ENCODE results near the gene EFCAB6. TPM values are rescaled to one million over a fixed set of nuclear protein-coding genes. Genes with fewer than 3 reads are reported as not detected.

EFCAB6 gene
- total RNA-seq, 1 donor: 0.52 TPM

- H3K9me3 ChIP-seq (ENCODE audit: low read depth, low read length): peaks cover 5% of the 10 kb centered on the region
- no peaks in the 10 kb centered on the region for H3K27me3 ChIP-seq (ENCODE audit: insufficient read depth, low read length)
- H3K4me3 ChIP-seq (ENCODE audit: low read length): no peak overlapping the region
- H3K4me1 ChIP-seq (ENCODE audit: insufficient read depth, low read length): no peaks in the 10 kb centered on the region
Observed at GRCh38 chr22:43555561-43556515, 256.3 kb downstream of the EFCAB6 start.

- H3K9me3 ChIP-seq (ENCODE audit: low read depth, low read length): peaks cover 5% of the 10 kb centered on the region
- H3K4me3 ChIP-seq (ENCODE audit: low read length): no peak overlapping the region
Observed at GRCh38 chr22:43554694-43555365, 257.3 kb downstream of the EFCAB6 start.

GRCh38 chr22:43554259-43554636, 257.9 kb downstream of the EFCAB6 start:
- H3K4me3 ChIP-seq (ENCODE audit: low read length): no peak overlapping the region
- H3K27me3 ChIP-seq (ENCODE audit: insufficient read depth, low read length): no peaks in the 10 kb centered on the region
- peaks cover 5% of the 10 kb centered on the region for H3K9me3 ChIP-seq (ENCODE audit: low read depth, low read length)
- H3K4me1 ChIP-seq (ENCODE audit: insufficient read depth, low read length): no peaks in the 10 kb centered on the region

More at GRCh38 chr22:43554694-43555365, 257.3 kb downstream of the EFCAB6 start:
- Histone ChIP-seq H3K27me3 (ENCODE audit: insufficient read depth, low read length) (no peaks in the 10 kb centered on the region), H3K4me1 (ENCODE audit: insufficient read depth, low read length) (no peaks in the 10 kb centered on the region)

- peaks cover 5% of the 10 kb centered on the region for H3K9me3 ChIP-seq (ENCODE audit: low read depth, low read length)
- no peak overlapping the region for H3K4me3 ChIP-seq (ENCODE audit: low read length)
- H3K4me1 ChIP-seq (ENCODE audit: insufficient read depth, low read length): no peaks in the 10 kb centered on the region
- no peaks in the 10 kb centered on the region for H3K27me3 ChIP-seq (ENCODE audit: insufficient read depth, low read length)
Observed at GRCh38 chr22:43553451-43554258, 258.4 kb downstream of the EFCAB6 start.

GRCh38 chr22:43550672-43551071, 261.4 kb downstream of the EFCAB6 start:
- no peaks in the 10 kb centered on the region for H3K4me1 ChIP-seq (ENCODE audit: insufficient read depth, low read length)
- no peak overlapping the region for H3K4me3 ChIP-seq (ENCODE audit: low read length)
- H3K27me3 ChIP-seq (ENCODE audit: insufficient read depth, low read length): no peaks in the 10 kb centered on the region
- H3K9me3 ChIP-seq (ENCODE audit: low read depth, low read length): no peaks in the 10 kb centered on the region

- Histone ChIP-seq H3K9me3 (ENCODE audit: low read depth, low read length) (no peaks in the 10 kb centered on the region), H3K4me1 (ENCODE audit: insufficient read depth, low read length) (no peaks in the 10 kb centered on the region), H3K27me3 (ENCODE audit: insufficient read depth, low read length) (no peaks in the 10 kb centered on the region), H3K4me3 (ENCODE audit: low read length) (no peak overlapping the region)
Observed at GRCh38 chr22:43550024-43550620, 262.0 kb downstream of the EFCAB6 start.

GRCh38 chr22:43546186-43546585, 265.9 kb downstream of the EFCAB6 start:
- H3K27me3 ChIP-seq (ENCODE audit: insufficient read depth, low read length): no peaks in the 10 kb centered on the region
- H3K4me3 ChIP-seq (ENCODE audit: low read length): no peak overlapping the region
- H3K4me1 ChIP-seq (ENCODE audit: insufficient read depth, low read length): no peaks in the 10 kb centered on the region
- H3K9me3 ChIP-seq (ENCODE audit: low read depth, low read length): no peaks in the 10 kb centered on the region

GRCh38 chr22:43544289-43544673, 267.8 kb downstream of the EFCAB6 start:
- Histone ChIP-seq H3K9me3 (ENCODE audit: low read depth, low read length) (no peaks in the 10 kb centered on the region), H3K4me3 (ENCODE audit: low read length) (no peak overlapping the region), H3K27me3 (ENCODE audit: insufficient read depth, low read length) (no peaks in the 10 kb centered on the region), H3K4me1 (ENCODE audit: insufficient read depth, low read length) (no peaks in the 10 kb centered on the region)

GRCh38 chr22:43543522-43544288, 268.4 kb downstream of the EFCAB6 start:
- Histone ChIP-seq H3K4me1 (ENCODE audit: insufficient read depth, low read length) (no peaks in the 10 kb centered on the region), H3K9me3 (ENCODE audit: low read depth, low read length) (no peaks in the 10 kb centered on the region), H3K4me3 (ENCODE audit: low read length) (no peak overlapping the region), H3K27me3 (ENCODE audit: insufficient read depth, low read length) (no peaks in the 10 kb centered on the region)

GRCh38 chr22:43542681-43543521, 269.2 kb downstream of the EFCAB6 start:
- H3K4me3 ChIP-seq (ENCODE audit: low read length): no peak overlapping the region
- H3K4me1 ChIP-seq (ENCODE audit: insufficient read depth, low read length): no peaks in the 10 kb centered on the region
- no peaks in the 10 kb centered on the region for H3K9me3 ChIP-seq (ENCODE audit: low read depth, low read length)
- no peaks in the 10 kb centered on the region for H3K27me3 ChIP-seq (ENCODE audit: insufficient read depth, low read length)

GRCh38 chr22:43541462-43542407, 270.4 kb downstream of the EFCAB6 start:
- Histone ChIP-seq H3K27me3 (ENCODE audit: insufficient read depth, low read length) (no peaks in the 10 kb centered on the region), H3K4me1 (ENCODE audit: insufficient read depth, low read length) (no peaks in the 10 kb centered on the region), H3K9me3 (ENCODE audit: low read depth, low read length) (no peaks in the 10 kb centered on the region), H3K4me3 (ENCODE audit: low read length) (no peak overlapping the region)

GRCh38 chr22:43541022-43541421, 271.1 kb downstream of the EFCAB6 start:
- Histone ChIP-seq H3K27me3 (ENCODE audit: insufficient read depth, low read length) (no peaks in the 10 kb centered on the region), H3K9me3 (ENCODE audit: low read depth, low read length) (no peaks in the 10 kb centered on the region), H3K4me1 (ENCODE audit: insufficient read depth, low read length) (no peaks in the 10 kb centered on the region), H3K4me3 (ENCODE audit: low read length) (no peak overlapping the region)
